Hepatic stellate cell (primary cell): ENCODE data around the gene ADAMTS12.
"Not testable (repeated sequence)": the region's sequence is repeated elsewhere in the genome, so short reads cannot be mapped to it uniquely, and the experiment has no call there.

Experiments
- DNase-seq: peaks from one replicate; pipeline ENCODE4 v3.0.0; 2011; ENCODE audit warnings: low spot score

Gene ADAMTS12

DNA sequence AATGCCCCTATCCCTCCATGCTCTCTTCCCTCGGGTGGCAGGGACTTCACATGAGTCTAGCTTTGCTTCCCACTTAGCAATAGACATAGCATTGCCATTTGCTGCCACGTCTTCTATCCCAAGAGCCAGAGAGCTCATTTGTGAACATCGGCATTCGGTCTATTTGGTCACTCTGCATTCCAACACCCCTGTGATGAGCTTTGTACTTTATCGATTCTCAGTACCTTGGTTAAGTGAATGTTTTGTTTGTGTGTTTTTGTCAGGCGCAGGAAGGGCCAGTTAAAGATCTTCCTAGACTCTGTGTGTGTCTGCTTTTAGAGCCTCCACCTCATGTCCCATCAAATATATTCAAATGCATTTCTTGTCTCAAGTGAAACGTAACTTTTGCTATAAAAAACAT, 309.4 kb downstream of the ADAMTS12 start:
- DNase-seq: no peak

DNA sequence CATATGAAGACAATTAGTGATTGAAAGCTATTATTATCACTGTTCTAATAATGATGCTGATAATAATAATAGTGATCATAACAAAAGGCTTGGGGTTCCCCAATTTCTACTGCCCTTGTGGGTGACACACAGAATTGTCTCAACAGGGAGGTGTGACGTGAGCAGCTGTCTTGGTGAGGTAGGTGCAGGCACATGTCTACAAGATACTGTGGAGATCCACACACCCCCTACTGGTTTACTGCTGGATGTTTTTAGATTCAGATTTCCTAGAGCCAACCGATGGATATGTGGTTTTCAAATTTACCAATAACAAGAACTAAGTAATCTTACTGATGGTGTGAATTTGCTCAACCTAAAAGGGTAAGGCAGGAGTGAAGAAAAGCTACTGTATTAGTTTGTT, 312.0 kb downstream of the ADAMTS12 start:
- DNase-seq: no peak

DNA sequence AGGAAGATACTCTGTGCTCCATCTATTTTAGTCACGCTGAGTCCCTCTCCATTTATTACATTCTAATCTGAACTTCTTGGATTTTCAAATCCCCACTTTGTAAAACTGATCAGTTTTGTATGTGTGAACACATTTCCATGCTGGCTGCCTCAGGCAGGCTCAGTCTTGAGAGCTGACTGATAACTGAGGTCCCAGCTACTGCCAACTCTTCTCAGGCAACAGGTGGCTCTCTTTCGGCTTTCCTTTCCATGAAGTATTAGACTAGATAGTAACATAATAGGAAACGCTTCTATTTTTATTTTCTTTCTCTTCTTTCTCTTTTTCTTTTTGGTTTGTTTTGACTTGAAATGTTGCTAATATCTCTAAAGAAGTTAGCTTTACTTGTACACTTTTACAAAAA, 312.6 kb downstream of the ADAMTS12 start:
- DNase-seq: no peak

DNA sequence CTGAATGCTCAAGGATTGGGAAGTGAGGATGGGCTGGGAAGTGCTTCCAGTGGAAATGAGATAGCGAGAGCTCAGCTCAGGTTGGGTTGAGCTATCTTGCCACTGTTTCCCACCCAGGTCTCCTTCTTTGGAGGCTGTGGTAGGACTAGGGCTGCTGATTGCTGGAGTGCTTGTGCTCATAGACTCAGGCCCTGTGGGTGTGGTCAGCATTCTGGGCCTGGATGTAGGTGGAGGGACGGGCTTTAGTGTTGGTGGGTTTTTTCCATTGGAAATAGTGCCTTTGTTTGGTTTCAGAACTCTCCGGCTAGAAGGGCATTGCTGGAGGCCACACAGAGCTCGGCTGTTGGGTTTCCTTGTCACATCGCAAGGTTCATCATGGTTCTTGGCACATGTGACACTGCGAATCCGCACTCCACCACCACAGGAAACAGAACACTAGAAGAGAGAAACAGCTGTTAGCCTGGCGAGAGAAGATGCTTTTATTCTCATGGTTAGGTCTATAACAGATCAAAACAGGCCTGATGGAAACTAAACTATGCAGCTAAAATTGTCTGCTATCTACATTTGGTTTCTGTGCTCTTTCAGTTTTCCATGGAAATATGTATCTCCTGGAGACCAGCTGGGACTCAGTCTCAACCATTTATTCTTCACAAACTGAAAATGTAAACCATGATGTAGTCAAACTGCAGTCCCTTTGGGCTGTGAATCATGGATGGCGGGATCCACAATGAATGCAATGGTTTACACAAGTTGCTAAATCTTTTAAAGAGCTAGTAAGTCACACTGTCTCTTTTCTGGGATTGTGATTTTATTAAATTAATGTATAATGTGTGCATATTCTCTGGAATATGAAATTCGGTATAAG, 314.8 kb downstream of the ADAMTS12 start:
- no peak for DNase-seq

DNA sequence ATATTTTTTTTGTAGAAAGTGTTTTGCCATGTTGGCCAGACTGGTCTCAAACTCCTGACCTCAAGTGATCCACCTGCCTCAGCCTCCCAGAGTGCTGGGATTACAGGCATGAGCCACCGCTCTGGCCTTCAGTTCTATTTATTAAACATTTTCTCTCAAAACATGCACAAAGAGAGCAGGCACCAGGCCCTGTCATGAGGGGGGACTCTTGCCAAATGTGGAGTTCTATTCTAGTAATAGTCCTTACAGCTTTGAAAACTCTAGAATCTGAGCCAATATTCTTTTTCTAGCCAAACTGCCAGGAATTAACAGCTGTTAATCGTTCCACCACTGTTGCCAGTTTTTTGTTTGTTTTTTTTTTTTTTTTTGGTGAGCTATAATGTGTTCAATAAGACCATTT, 326.5 kb downstream of the ADAMTS12 start:
- no peak for DNase-seq

DNA sequence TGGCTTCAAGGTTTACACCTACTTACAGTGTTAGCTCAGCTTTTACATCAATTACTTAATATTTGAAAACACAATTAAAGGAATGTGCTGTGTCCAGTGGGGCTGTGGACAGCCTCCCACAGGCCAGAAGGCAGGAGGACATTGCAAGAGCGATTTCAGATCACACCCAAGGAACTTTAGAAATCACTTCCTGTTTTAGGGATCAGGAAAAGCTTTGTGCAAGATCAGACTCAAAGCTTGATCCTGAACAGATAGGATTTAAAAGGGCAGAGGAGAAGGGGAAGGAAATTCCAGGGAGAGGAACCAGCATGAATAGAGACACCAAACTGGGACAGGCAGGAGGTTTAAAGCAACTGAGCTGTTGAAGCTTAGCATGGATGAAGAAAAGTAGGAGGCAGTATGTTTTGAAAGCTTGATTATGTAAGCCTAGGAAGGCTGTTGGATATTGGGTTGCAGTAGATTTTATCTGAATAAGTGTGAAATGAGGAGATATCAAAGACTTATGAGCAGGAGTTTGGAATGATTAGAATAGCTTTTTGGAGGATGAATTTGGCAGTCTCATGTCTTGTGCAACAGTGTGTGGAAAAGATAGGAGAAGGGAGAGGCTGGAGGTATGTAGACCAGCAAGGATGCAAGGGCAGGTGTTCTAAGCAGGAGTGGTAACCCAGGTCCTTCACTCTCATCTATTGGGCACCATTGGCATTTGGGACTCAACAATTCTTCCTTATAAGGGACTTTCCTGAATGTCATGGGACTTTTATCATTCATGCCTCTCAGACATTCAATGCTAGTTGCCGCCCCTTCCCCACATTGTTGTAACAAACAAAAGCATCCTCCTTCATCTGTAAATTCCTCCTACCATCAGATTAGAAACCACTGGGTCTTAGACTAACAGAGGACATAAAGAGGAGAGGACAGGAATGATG, 327.5 kb downstream of the ADAMTS12 start:
- DNase-seq: no peak

DNA sequence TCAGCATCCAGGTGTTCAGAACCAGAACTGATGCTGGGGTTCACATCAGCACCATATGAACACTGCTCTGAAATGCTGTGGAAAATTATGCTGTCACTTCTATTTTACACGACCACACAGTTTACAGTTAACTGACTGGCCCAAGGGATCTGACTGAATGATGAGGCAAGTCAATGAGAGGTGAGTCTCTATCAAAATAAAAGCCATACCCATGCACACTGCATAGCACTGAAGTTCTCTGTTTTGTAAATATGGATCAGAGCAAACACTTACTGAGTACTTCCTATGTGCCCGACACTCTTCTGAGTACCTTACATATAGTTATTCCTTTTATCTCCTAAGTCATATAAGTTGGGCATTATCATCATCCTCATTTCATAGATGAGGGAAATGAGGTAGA, 328.3 kb downstream of the ADAMTS12 start:
- DNase-seq: no peak

DNA sequence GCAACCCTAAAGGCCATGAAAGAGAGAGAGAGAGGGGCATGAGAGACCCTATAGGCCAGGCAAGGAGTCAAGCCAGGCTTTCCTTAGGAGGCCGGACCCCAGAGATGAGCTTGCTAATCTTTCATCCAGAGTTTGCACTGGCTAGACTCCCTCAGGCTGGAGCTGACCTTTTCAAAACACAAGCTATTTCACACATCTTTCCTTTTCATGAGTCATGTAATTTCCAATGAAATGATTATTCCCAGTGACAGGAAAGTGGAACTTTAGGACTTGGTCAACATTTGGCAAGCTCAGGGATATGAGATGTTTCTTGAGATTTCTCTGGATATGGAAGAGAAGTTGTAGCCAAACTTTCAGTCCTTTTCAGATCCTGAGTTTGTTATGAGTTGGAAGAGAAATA, 333.3 kb downstream of the ADAMTS12 start:
- no peak for DNase-seq

DNA sequence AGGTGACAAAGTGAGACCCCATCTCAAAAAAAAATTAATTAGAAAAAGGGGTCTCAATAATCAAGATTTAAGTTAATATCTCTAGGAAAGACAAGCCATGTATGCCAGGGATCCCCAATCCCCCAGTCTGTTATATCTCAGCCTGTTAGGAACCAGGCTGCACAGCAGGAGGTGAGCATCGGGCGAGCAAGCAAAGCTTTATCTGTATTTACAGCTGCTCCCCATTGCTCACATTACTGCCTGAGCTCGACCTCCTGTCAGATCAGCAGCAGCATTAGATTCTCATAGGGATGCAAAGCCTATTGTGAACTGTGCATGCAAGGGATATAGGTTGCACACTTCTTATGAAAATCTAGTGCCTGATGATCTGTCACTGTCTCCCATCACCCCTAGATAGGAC, 334.2 kb downstream of the ADAMTS12 start:
- no peak for DNase-seq

DNA sequence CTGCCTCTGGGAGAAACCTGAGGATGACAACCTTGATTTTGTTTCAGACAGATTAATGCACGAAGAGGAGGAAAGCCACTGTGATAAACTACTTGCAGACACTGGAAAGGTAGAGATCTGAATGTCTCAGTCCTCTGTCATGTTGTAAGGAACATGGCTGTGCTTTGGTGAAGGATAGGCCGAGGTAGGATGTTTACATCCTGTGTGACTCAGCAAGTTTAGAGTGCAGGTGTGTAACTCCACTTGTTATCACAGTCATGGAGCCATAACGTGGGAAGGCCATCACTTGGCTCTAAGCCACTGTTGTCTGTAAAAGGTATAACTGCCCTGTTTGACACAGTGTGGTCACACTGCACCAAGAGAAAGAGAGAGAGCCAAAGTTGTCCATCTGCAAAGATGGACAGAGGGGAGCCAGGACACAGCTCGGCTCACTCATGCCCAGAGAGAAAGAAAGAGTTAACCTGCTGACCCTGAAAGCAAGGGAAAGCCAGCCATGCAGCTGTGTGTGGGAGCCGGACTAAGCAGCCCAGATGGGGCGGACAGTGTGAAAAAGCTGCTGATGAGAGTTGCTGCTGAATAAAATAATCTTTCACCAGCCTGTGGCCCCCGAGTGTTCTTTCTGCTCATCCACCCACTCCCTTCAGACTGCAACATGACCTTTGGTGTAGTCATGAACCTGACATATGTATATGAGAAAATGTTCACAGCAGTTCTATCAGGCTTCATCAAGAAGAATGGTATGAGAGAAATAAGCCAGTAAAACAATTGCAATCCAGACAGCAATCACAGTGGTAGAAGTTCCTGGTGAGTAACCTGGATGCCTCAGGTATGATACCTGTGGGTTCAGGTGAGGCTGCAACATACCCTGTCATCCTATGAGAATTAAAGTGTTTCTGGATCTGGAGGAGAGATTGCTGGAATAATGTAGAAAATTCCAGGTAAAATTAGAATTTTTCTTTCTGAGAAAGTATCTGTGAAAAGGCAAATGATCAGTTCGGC, 335.2 kb downstream of the ADAMTS12 start:
- no peak for DNase-seq

DNA sequence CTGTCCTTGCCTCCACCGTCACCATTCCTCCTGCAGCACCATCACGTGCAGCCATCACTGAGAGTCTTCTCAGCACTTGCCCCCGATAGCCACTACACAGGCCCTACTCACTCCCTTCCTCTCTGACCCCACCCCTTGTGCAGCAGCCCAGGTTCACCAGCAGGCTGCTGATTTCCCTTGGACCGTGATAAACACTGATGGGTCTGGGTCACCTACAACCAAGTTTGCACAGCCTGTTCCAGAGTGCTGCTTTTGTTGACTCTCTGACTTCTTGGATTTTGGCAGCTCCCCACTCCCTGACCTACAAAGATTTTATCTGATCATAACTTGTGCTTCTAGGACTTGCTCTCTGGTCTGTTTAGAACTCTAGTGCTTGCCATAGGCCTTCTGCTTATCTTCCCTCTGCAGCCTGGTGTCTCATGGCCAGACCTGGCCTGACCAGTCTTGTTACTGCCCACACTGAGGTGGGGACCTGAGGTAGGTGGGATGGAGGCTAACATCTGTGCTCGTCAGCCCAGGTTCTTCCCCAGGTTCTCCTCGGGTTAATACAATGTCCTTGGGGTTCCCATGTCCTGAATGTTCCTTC, 341.7 kb downstream of the ADAMTS12 start:
- no peak for DNase-seq

DNA sequence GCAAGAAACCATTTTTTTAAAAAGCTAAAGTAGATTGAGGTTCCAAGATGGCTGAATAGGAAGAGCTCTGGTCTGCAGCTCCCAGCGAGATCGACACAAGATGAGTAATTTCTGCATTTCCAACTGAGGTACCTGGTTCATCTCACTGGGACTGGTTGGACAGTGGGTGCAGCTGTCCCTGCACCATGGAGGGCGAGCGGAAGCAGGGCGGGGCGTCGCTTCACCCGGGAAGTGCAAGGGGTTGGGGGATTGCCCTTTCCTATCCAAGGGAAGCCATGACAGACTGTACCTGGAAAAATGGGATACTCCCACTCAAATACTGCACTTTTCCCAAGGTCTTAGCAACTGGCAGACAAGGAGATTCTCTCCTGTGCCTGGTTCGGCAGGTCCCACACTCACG, 352.0 kb downstream of the ADAMTS12 start:
- not testable (repeated sequence) for DNase-seq

DNA sequence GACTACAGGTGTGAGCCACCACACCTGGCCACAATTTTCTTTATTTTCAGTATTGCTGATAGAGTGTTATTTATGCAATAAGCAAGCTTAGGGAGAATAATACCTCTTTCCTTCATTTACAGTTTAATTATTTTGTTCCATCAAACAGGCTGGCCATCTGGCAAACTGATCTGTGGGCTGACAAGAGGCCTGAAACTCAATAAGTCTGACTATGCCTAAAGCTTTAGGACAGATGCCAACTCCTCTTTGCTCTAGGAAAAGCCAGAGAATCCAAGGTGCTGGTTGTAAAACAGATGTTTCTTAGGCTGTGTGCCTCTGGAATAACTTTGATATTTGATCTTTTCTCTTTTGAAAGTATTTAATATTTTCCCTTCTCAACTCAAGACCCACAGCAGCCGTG, 352.6 kb downstream of the ADAMTS12 start:
- no peak for DNase-seq

DNA sequence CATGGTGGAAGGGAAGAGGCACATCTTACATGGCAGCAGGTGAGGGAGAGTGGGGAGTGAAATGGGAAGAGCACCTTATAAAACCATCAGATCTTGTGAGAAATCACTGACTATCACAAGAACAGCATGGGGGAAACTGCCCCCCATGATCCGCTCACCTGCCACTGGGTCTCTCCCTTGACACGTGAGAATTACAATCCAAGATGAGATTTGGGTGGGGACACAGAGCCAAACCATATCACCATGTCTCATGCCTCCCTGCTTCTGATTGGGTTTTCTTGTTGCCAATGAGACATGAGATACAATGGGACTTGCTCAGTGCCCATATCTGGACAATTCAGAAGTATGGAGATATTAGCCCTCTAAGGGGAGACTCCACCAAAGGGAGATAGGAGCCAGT, 353.6 kb downstream of the ADAMTS12 start:
- no peak for DNase-seq

DNA sequence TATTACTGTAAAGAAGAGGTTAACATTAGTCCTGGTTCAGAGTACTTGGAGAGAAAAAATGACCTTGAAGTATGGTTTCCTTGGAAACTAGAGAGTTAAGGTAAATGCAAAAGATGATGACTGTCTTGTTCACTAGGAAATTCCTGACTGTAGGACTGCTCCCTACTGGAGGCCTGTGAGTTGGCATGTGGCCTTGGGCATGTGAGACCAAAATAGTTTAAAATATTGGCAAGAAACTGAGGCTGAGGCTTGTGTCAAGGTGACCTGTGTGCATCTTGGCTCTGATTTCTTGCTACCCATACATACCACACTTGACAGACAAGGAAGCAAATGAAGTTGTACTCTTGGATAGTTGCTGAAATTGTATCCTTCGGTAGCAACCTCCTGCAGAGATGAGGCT, 354.6 kb downstream of the ADAMTS12 start:
- no peak for DNase-seq

DNA sequence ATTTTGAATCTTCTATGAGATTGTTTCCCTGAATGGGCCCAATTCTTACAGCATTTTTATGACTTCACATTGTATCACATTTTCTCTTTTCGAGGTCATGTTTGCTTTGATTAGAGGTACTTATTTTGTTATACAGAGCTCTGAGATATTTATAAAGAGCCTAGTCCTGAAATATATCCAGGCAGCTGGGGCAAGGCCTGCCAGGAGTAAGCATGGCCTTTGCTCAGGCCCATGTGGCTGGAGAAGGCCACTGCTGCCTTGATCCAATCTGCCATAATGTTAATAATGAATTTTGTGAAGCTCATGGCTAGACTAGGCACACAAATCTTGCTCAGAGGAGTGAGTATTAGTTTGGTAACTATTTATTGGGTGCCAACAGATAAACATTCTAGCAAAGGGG, 355.0 kb downstream of the ADAMTS12 start:
- DNase-seq: no peak

DNA sequence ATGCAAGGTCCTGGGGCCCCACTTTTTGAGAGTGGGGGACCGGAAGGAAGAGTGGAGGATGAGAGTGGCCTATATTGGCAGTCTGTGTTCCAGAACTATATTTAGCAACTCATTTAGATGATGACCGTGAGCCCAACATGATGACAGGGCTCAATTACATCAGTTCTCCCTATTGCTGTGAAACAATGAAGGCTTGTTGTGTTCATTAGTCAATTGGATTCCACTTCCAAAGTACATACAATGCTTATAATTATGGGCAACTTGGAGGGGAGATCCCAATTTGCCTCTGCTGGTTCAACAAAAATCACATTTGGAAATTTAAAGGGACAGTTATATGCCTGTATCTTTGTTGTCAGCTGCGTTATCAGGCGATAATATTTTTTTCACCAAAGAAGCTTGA, 360.0 kb downstream of the ADAMTS12 start:
- DNase-seq: no peak

DNA sequence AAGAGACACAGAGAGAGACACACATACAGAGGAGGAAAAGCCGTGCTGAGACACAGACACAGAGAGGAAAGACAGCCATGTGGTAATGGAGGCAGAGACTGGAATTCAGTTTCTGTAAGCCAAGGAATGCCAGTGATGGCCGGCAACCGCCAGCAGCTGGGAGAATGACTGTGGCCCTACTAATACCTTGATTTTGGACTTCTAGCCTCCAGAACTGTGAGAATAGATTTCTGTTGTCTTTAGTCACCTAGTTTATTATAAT, 360.8 kb downstream of the ADAMTS12 start:
- DNase-seq: no peak

DNA sequence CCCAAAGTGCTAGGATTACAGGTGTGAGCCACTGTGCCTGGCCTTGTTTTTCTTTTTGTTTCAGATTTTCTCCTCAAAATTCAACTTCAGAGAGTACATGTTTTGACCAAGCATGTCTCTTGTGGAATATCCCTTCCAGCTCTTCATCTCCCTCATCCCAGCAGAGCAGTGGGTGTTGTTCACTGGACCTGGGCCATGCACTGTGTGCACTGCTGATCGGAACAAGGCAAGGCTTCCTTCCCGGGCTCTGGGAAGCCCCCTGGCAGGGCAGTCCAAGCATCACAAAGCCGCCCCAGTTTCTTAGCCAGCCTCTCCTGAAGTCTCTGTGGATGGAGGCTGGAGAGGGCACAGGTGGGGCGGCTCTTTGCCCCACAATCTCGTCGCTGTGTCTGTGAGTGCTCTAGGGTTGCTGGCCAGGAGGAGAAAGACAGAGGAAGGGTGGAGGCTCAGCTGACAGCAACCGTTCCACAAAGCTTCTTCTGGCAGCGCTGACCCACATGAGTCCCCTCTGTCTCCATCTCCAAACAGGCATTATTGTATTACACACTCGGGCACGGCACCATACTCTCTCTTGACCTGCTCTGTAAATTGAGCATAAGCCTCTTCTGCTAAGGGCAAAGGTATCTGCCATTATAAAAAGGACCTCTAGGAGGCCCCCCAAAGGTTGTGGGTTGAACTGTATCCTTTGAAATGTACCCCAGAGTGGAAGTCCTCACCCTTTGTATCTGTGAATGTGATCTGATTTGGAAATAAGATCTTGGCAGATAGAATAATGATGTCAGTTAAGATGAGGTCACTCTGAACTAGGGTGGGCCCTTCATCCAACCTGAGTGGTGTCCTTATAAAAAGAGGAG, 361.4 kb downstream of the ADAMTS12 start:
- no peak for DNase-seq

DNA sequence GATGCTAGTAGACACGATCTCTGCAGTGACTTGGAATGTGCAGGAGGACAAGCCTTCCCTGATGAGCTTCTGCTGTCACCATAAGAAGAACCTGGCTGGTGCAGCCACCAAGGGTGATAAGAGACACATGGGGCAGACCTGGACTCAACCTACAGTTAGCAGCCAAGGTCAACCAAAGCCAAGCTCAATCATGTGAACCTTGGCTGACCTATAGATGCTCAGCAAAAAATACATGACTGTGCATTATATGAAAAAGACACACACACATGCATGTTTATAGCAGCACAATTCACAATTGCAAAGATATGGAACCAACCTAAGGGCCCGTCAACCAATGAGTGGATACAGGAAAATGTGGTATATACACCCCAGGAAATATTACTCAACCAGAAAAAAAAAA, 364.1 kb downstream of the ADAMTS12 start:
- no peak for DNase-seq

DNA sequence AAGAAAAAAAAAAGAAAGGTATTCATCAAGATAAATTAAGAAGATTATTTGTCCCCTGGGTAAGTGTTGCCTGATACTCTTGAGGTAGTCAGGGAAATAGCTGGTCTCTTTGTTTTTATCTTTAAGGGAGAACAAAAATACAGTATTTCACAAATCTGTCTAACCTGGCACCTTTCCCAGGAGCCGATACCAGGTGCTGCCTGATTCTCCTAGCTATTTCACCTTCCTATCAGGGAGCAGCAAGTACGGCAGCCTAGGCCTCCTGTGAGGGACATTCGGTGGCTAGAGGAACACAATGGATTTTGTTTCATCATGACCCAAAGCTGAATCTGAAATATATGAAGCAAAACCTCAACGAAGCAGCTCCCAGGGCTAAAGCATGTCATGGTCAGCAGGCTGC, 365.0 kb downstream of the ADAMTS12 start:
- no peak for DNase-seq
